Endothelial cell of umbilical vein (primary cell): ENCODE measurements around the gene ATP9B. TPM values are rescaled to one million over a fixed set of nuclear protein-coding genes. Genes with fewer than 3 reads are reported as not detected.

Experiments
- BruUV-seq: library from RNA; stranded (reverse); fragments of 400-500 nt; replicated peaks from 2 replicates; lab custom pipeline; 2021; lab: Mats Ljungman, UMichigan
- CTCF ChIA-PET: fragments of 300-600, 350-600 bp; sonication (Branson Sonifier 250); formaldehyde crosslinking; loops from one replicate; lab custom pipeline; 2021; ENCODE audit warnings: antibody characterized with exemption, inconsistent platforms; lab: Charles Lee
- POLR2A ChIA-PET: fragments of 300-600, 350-600 bp; sonication (Branson Sonifier 250); formaldehyde crosslinking; loops from one replicate; lab custom pipeline; 2021; ENCODE audit warnings: antibody characterized with exemption, inconsistent platforms; lab: Charles Lee
- DNase-seq: peaks from one replicate; pipeline ENCODE4 v3.0.0-alpha.2; 2011; ENCODE audit warnings: low read depth, low spot score
- FAIRE-seq: peaks from 2 replicates; lab custom pipeline; 2011; peaks lifted over from hg19 to GRCh38; lab: Jason Lieb, UNC
- H2AFZ ChIP-seq: 2 replicates; pipeline ENCODE4 v1.6.0; 2012; ENCODE audit warnings: low read depth, low read length, control low read depth, inconsistent platforms
- H3K27ac ChIP-seq: 2 replicates; pipeline ENCODE4 v1.5.1; 2011; ENCODE audit warnings: low read depth, mild to moderate bottlenecking, control low read depth, low read length, moderate library complexity; ENCODE audit not compliant: insufficient read depth
- H3K27me3 ChIP-seq, 2 experiments: 2 replicates each; pipeline versions ENCODE4 v1.6.0 to v1.6.1; 2011; ENCODE audit warnings: low read length in 2 of 2, mixed read lengths in 1 of 2; ENCODE audit not compliant: control insufficient read depth in 2 of 2, insufficient read depth in 2 of 2
- H3K36me3 ChIP-seq, 2 experiments: 2 replicates in 1 of 2; 3 replicates in 1 of 2; pipeline ENCODE4 v1.5.1; 2011; ENCODE audit warnings: low read length in 2 of 2, mild to moderate bottlenecking in 1 of 2, moderate library complexity in 1 of 2; ENCODE audit not compliant: control insufficient read depth in 2 of 2, insufficient read depth in 2 of 2; ENCODE audit errors: extremely low read depth in 1 of 2
- H3K4me1 ChIP-seq: 3 replicates; pipeline ENCODE4 v1.5.1; 2011; ENCODE audit warnings: mild to moderate bottlenecking, low read length; ENCODE audit not compliant: control insufficient read depth, insufficient read depth; ENCODE audit errors: extremely low read depth
- H3K4me2 ChIP-seq: 2 replicates; pipeline ENCODE4 v1.6.1; 2011; ENCODE audit warnings: low read length, control low read depth, mixed read lengths; ENCODE audit not compliant: insufficient read depth
- H3K4me3 ChIP-seq, 3 experiments: fragments of 200-600 bp in 1 of 3; sonication (generic), shearing (Covaris generic) in 1 of 3; replicated peaks in 1 of 3; 2 replicates each; pipeline ENCODE4 v1.5.1; 2011 to 2016; ENCODE audit warnings: control low read depth in 3 of 3, low read length in 3 of 3, mild to moderate bottlenecking in 2 of 3, inconsistent platforms in 1 of 3, low read depth in 1 of 3, moderate library complexity in 1 of 3; ENCODE audit not compliant: insufficient read depth in 1 of 3
- H3K79me2 ChIP-seq: 2 replicates; pipeline ENCODE4 v1.6.0; 2012; ENCODE audit warnings: low read length, inconsistent platforms; ENCODE audit not compliant: control insufficient read depth, insufficient read depth
- H3K9ac ChIP-seq: replicated peaks from 2 replicates; pipeline ENCODE3; 2011; ENCODE audit warnings: low read length, control low read depth; ENCODE audit not compliant: insufficient read depth; ENCODE audit errors: extremely low read depth
- H3K9me1 ChIP-seq: replicated peaks from 3 replicates; pipeline ENCODE4 v1.6.0; 2011; ENCODE audit warnings: mild to moderate bottlenecking, low read length; ENCODE audit not compliant: control insufficient read depth, insufficient read depth; ENCODE audit errors: extremely low read depth
- H3K9me3 ChIP-seq: replicated peaks from 2 replicates; pipeline ENCODE4 v1.5.1; 2012; ENCODE audit warnings: low read length, inconsistent platforms; ENCODE audit not compliant: control insufficient read depth, insufficient read depth
- H4K20me1 ChIP-seq: replicated peaks from 2 replicates; pipeline ENCODE3; 2011; ENCODE audit warnings: mild to moderate bottlenecking, low read length; ENCODE audit not compliant: control insufficient read depth, insufficient read depth; ENCODE audit errors: extremely low read depth
- CTCF ChIP-seq, 2 donors: IDR thresholded peaks; 1 replicate in 1 of 2; 2 replicates in 1 of 2; pipeline ENCODE4 v1.5.1; 2011; ENCODE audit warnings: low read length in 2 of 2, mild to moderate bottlenecking in 2 of 2, moderate library complexity in 2 of 2, control low read depth in 1 of 2, inconsistent platforms in 1 of 2, low read depth in 1 of 2; ENCODE audit not compliant: insufficient read depth in 1 of 2; ENCODE audit errors: extremely low read depth in 1 of 2
- EZH2 ChIP-seq: IDR thresholded peaks from 2 replicates; pipeline ENCODE4 v1.6.1; 2012; ENCODE audit warnings: borderline replicate concordance, low read depth, mild to moderate bottlenecking, moderate library complexity, low read length, inconsistent platforms; ENCODE audit not compliant: severe bottlenecking
- FOS ChIP-seq: IDR thresholded peaks from 2 replicates; pipeline ENCODE4 v1.6.1; 2011; ENCODE audit warnings: mild to moderate bottlenecking, low read length, moderate library complexity, borderline replicate concordance; ENCODE audit not compliant: insufficient read depth
- GATA2 ChIP-seq: IDR thresholded peaks from 2 replicates; pipeline ENCODE4 v1.7.0; 2011; ENCODE audit warnings: low read depth, mild to moderate bottlenecking, moderate library complexity, mixed read lengths, low read length; ENCODE audit not compliant: insufficient read length, insufficient read depth
- JUN ChIP-seq: IDR thresholded peaks from 2 replicates; pipeline ENCODE4 v1.6.1; 2011; ENCODE audit warnings: borderline replicate concordance, low read depth; ENCODE audit not compliant: insufficient read length, insufficient read depth
- MAX ChIP-seq: IDR thresholded peaks from 2 replicates; pipeline ENCODE4 v1.6.1; 2011; ENCODE audit not compliant: insufficient read depth, insufficient read length
- MYC ChIP-seq: IDR thresholded peaks from one replicate; pipeline ENCODE4 v1.6.1; 2011; ENCODE audit warnings: mild to moderate bottlenecking, low read depth, low read length
- POLR2A ChIP-seq: IDR thresholded peaks from 2 replicates; pipeline ENCODE4 v1.6.1; 2012; ENCODE audit warnings: low read depth, mild to moderate bottlenecking, control low read depth, low read length
- POLR2AphosphoS5 ChIP-seq: IDR thresholded peaks from 2 replicates; pipeline ENCODE4 v1.6.1; 2012; ENCODE audit warnings: low read depth, mild to moderate bottlenecking, control low read depth, low read length, moderate library complexity; ENCODE audit not compliant: insufficient read depth
- dilution Hi-C: fragments of 300-500 bp; cut with MboI; formaldehyde crosslinking; loops from one replicate; pipeline ENCODE4 v1.15.0; 2019; ENCODE audit warnings: low sequenced_read_pairs; ENCODE audit not compliant: extremely low pct_ligation_motif_present
- intact Hi-C: fragments of 100-400 bp; cut with micrococcal nuclease; formaldehyde crosslinking; loops from one replicate; pipeline ENCODE4 v1.10.0; 2022
- polyA plus RNA-seq, 4 experiments: library from polyadenylated mRNA; depleted of rRNA in 3 of 4; stranded (reverse) in 3 of 4; unstranded in 1 of 4; fragments of >200 nt; gene quantifications; 2 replicates each; pipeline versions ENCODE4 v1.2.1 to v1.2.3, GENCODE V29; 2011 to 2012; ENCODE audit warnings: missing spikeins in 1 of 4
- total RNA-seq: library from RNA; stranded (reverse); gene quantifications from 2 replicates; pipeline ENCODE4 v1.2.3, GENCODE V29; 2021

The ATP9B gene
- total and polyA plus RNA-seq, 2 donors (not counting 3 experiments of a cell fraction or from before 2014, with no cell fraction given), result 14.6 to 18.2 TPM

- dilution Hi-C loops (no loop called here), intact Hi-C loops (no loop called here)
- no peaks in the 10 kb centered on the region for H4K20me1 ChIP-seq
- no peak overlapping the region for H3K4me3 ChIP-seq
- H3K27me3 ChIP-seq, result no peaks in the 10 kb centered on the region
- no peaks in the 10 kb centered on the region for H3K9me3 ChIP-seq
- BruUV-seq, result no TSS peak
- ChIA-PET POLR2A (no interaction called here), CTCF (no interaction called here)
- no peak for TF ChIP-seq MAX
- no peak for TF ChIP-seq JUN
- TF ChIP-seq GATA2, result no peak
- TF ChIP-seq MYC, result no peak
- TF ChIP-seq POLR2AphosphoS5, result no peak
- TF ChIP-seq CTCF (IDR thresholded peaks at IDR 0.05; ENCODE audit: extremely low read depth in 1 of 2, insufficient read depth in 1 of 2, low read depth in 1 of 2, low read length in 2 of 2), result no peak
- TF ChIP-seq EZH2, result no peak
- TF ChIP-seq FOS, result no peak
- no peak for TF ChIP-seq POLR2A
- no peak overlapping the region for H3K27ac ChIP-seq
- no peaks in the 10 kb centered on the region for H3K9me1 ChIP-seq
- H3K4me1 ChIP-seq, result no peaks in the 10 kb centered on the region
- FAIRE-seq (no peak), DNase-seq (no peak)
- H3K79me2 ChIP-seq, result no peaks in the 10 kb centered on the region
- peaks cover 0 to 2% of the 10 kb centered on the region in 2 experiments for H3K36me3 ChIP-seq
- H3K4me2 ChIP-seq, result no peak overlapping the region
- H3K9ac ChIP-seq, result no peak overlapping the region
- H2AFZ ChIP-seq, result no peak overlapping the region
Observed at GRCh38 chr18:79356435-79356834, 287.2 kb downstream of the ATP9B start.
